Peyer's patch (tissue), 4 donors: ENCODE results near the gene SUN3. TPM values are rescaled to one million over a fixed set of nuclear protein-coding genes. Genes with fewer than 3 reads are reported as not detected.

Experiments
- DNase-seq, 3 donors: peaks; one replicate each; pipeline ENCODE4 v3.0.0-alpha.2; 2017 to 2019
- H3K27ac ChIP-seq, 4 donors: fragments of 200-600 bp; sonication (generic); one replicate each; pipeline ENCODE4 v1.5.1; 2016 to 2019
- H3K27me3 ChIP-seq, 2 donors: fragments of 200-600 bp; sonication (generic); one replicate each; pipeline ENCODE4 v1.5.1; 2019
- H3K36me3 ChIP-seq, 3 donors: fragments of 200-600 bp; sonication (generic); one replicate each; pipeline ENCODE4 v1.5.1; 2016 to 2019
- H3K4me1 ChIP-seq, 4 donors: fragments of 200-600 bp; sonication (generic); one replicate each; pipeline ENCODE4 v1.5.1; 2016 to 2019
- H3K4me3 ChIP-seq, 4 donors: fragments of 200-600 bp; sonication (generic); 1 replicate in 3 of 4; 2 replicates in 1 of 4; pipeline ENCODE4 v1.5.1; 2016 to 2019; ENCODE audit warnings: mild to moderate bottlenecking in 1 of 4
- H3K9me3 ChIP-seq, 4 donors: fragments of 200-600 bp; sonication (generic); one replicate each; pipeline ENCODE4 v1.5.1; 2016 to 2019; ENCODE audit warnings: mild to moderate bottlenecking in 1 of 4
- POLR2A ChIP-seq, 2 donors: fragments of 450-650 bp; IDR thresholded peaks; one replicate each; pipeline ENCODE4 v1.5.1; 2017; ENCODE audit warnings: antibody characterized with exemption in 2 of 2, mild to moderate bottlenecking in 2 of 2, moderate library complexity in 2 of 2
- total RNA-seq, 4 donors: library from RNA; depleted of rRNA; stranded (reverse); fragments of >200 nt; gene quantifications; one replicate each; pipeline ENCODE4 v1.1.0, GENCODE V29; 2016
- TF ChIP-seq, protein P1 (sequence below), 6 experiments: fragments of 450-650 bp in 4 of 6; fragments of 200-600 bp in 2 of 6; sonication (generic) in 1 of 6; IDR thresholded peaks; one replicate each; pipeline ENCODE4 v1.5.1; 2017 to 2019; ENCODE audit warnings: antibody characterized with exemption in 6 of 6, mild to moderate bottlenecking in 3 of 6, moderate library complexity in 1 of 6

Gene SUN3
- total RNA-seq, 4 donors from 2014 or later, result not detected

DNA sequence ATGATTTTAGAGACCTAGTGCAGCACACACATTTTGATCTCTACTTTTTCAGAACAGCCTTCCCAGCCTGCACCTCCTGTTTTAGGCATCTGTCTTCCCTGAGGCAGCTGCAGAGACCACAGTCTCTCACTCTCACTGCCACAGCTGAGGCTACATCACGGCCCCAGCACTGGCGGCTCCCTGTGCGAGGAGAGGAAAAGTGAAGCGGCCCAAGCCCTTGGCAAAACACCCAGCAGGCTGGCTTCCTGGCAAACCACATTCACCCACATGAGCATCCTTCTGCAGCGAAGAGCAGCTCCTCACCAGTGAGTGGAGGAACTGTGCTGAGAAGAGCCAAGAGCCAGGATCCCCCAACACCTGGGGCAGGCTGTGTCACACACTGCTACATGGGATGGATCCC is 63.5 kb downstream of the SUN3 start:
- H3K4me3 ChIP-seq, result no peak overlapping the region
- TF ChIP-seq, protein P1, sequence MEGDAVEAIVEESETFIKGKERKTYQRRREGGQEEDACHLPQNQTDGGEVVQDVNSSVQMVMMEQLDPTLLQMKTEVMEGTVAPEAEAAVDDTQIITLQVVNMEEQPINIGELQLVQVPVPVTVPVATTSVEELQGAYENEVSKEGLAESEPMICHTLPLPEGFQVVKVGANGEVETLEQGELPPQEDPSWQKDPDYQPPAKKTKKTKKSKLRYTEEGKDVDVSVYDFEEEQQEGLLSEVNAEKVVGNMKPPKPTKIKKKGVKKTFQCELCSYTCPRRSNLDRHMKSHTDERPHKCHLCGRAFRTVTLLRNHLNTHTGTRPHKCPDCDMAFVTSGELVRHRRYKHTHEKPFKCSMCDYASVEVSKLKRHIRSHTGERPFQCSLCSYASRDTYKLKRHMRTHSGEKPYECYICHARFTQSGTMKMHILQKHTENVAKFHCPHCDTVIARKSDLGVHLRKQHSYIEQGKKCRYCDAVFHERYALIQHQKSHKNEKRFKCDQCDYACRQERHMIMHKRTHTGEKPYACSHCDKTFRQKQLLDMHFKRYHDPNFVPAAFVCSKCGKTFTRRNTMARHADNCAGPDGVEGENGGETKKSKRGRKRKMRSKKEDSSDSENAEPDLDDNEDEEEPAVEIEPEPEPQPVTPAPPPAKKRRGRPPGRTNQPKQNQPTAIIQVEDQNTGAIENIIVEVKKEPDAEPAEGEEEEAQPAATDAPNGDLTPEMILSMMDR (IDR thresholded peaks at IDR 0.05), result no peak
- TF ChIP-seq POLR2A (IDR thresholded peaks at IDR 0.05), result no peak
- DNase-seq, result no peak
- peaks cover 0 to 8% (median 0%) of the 10 kb centered on the region in 4 donors for H3K4me1 ChIP-seq
- H3K9me3 ChIP-seq, result no peaks in the 10 kb centered on the region
- no peak overlapping the region for H3K27ac ChIP-seq
- H3K27me3 ChIP-seq, result no peaks in the 10 kb centered on the region
- peaks cover 0 to 80% (median 6%) of the 10 kb centered on the region in 3 donors for H3K36me3 ChIP-seq

DNA sequence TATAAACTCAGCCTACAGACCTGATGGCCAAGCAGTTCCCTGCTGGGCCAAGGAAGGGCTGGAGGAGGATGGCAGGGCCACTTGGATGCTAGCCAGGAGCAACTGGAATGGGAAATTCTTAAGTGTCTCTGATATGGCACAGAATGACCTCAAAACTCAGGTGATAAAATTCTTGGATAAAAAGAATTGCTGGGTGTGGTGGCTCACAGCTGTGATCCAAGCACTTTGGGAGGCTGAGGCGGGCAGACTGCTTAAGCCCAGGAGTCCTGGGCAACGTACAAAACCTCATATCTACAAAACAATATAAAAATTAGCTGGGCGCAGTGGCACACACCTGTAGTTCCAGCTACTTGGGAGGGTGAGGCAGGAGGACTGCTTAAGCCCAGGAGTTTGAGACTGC is 66.6 kb downstream of the SUN3 start:
- Histone ChIP-seq H3K27me3 (no peaks in the 10 kb centered on the region), H3K27ac (no peak overlapping the region), H3K36me3 (peaks cover 0 to 65% (median 6%) of the 10 kb centered on the region in 3 donors), H3K9me3 (no peaks in the 10 kb centered on the region), H3K4me1 (no peaks in the 10 kb centered on the region), H3K4me3 (no peak overlapping the region)
- no peak for DNase-seq
- TF ChIP-seq, protein P1 (IDR thresholded peaks at IDR 0.05), result no peak
- TF ChIP-seq POLR2A (IDR thresholded peaks at IDR 0.05), result no peak

DNA sequence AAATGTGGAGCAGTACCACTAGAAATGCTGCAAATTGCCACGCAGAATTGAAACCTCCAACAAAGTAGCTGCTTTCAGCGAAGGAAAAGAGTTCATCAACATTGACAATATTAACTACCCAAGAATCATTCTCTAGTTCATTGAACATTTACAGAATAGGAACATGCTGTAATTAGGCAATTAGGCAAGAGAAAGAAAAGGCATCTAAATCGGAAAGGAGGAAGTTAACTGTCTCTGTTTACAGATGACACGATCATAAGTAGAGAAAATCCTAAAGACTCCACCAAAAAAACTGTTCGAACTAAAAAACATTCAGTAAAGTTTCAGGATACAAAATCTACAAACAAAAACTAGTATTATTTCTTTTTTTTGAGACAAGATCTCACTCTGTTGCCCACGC is 71.8 kb downstream of the SUN3 start:
- Histone ChIP-seq H3K27me3 (no peaks in the 10 kb centered on the region), H3K4me1 (no peaks in the 10 kb centered on the region), H3K36me3 (peaks cover 0 to 39% (median 0%) of the 10 kb centered on the region in 3 donors), H3K27ac (no peak overlapping the region), H3K9me3 (no peaks in the 10 kb centered on the region), H3K4me3 (no peak overlapping the region)
- no peak for DNase-seq
- TF ChIP-seq POLR2A (IDR thresholded peaks at IDR 0.05), result no peak
- TF ChIP-seq, protein P1 (IDR thresholded peaks at IDR 0.05), result no peak

DNA sequence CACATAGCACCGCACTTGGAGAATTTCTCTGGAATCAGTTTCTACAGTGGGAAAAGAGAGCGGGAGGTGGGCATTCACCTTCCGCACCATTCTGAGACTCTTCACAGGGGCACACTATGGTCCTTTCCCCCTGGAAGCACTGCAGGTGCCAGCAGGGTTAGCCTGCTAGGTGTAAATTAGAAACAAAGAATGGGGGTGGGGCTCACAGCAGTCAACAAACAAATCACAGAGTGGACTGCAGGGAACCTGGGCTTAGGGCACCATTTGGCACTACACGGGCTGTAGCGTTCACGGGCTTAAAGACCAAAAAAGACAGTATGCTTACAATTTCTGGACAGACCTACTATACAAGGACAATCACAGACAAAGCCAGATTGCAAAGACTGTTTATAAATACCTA is 72.7 kb downstream of the SUN3 start:
- no peaks in the 10 kb centered on the region for H3K9me3 ChIP-seq
- no peak overlapping the region for H3K4me3 ChIP-seq
- H3K27ac ChIP-seq, result no peak overlapping the region
- no peaks in the 10 kb centered on the region for H3K4me1 ChIP-seq
- H3K27me3 ChIP-seq, result no peaks in the 10 kb centered on the region
- TF ChIP-seq, protein P1 (IDR thresholded peaks at IDR 0.05), result no peak
- no peak for TF ChIP-seq POLR2A (IDR thresholded peaks at IDR 0.05)
- DNase-seq, result no peak
- H3K36me3 ChIP-seq, result peaks cover 0 to 29% (median 0%) of the 10 kb centered on the region in 3 donors

DNA sequence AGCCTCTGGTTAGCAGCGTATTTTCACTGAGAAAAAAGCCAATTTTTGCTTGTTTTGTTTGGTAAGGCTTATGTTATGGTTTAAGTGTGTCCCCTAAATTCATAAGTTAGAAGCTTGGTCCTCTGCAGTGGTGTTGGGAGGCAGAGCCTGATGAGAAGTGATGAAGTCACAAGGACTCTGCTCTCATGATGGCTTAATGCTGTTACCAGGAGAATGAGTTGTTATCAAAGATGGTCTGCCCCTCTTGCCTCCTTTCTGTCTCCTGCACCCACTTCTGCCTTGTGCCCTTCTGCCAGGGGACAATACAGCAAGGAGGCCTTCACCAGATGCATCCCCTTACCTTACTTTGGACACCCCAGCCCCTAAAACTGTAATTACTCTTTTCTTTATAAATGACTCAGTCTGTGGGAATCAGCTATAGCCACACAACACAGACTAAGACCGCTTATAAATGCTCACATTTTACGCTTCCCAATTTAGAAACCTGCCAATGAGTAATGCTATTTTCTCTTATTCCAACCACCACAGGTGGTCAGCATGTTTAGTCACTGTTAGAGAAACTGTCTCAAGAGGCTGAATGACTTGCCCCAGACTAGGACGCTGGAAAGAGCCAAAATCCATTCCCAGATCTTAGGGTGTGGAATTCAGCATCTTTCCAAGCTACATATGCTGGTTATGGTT is 74.5 kb downstream of the SUN3 start:
- no peak for DNase-seq
- no peak overlapping the region for H3K4me3 ChIP-seq

More for the DNA sequence above, 74.5 kb downstream of the SUN3 start:
- no peaks in the 10 kb centered on the region for H3K9me3 ChIP-seq
- H3K27ac ChIP-seq, result no peak overlapping the region
- H3K36me3 ChIP-seq, result peaks cover 0 to 24% (median 0%) of the 10 kb centered on the region in 3 donors
- no peak for TF ChIP-seq POLR2A (IDR thresholded peaks at IDR 0.05)
- TF ChIP-seq, protein P1 (IDR thresholded peaks at IDR 0.05), result no peak
- no peaks in the 10 kb centered on the region for H3K27me3 ChIP-seq
- no peaks in the 10 kb centered on the region for H3K4me1 ChIP-seq
